HepG2 (cell line): ENCODE measurements around the gene ESF1. TPM values are rescaled to one million over a fixed set of nuclear protein-coding genes. Genes with fewer than 3 reads are reported as not detected.

ENCODE experiments used
- HCFC1 ChIP-seq: fragments of 150-350 bp; IDR thresholded peaks from 2 replicates; pipeline ENCODE4 v1.6.1; 2014; ENCODE audit warnings: low read depth, low read length
- IRF2 ChIP-seq: IDR thresholded peaks from 2 replicates; pipeline ENCODE4 v1.6.1; 2018; ENCODE audit warnings: missing genetic modification reagents, missing compliant biosample characterization
- NCOA1 ChIP-seq: sonication (generic); formaldehyde crosslinking; IDR thresholded peaks from 2 replicates; pipeline ENCODE4 v1.9.0; 2021; ENCODE audit warnings: missing genetic modification reagents
- U2AF2 ChIP-seq: fragments of 200-400 bp; formaldehyde crosslinking; IDR thresholded peaks from 2 replicates; pipeline ENCODE4 v1.6.1; 2017; ENCODE audit warnings: low read depth, mild to moderate bottlenecking, low read length
- ZNF101 ChIP-seq: sonication (generic); formaldehyde crosslinking; IDR thresholded peaks from 2 replicates; pipeline ENCODE4 v1.4.0; 2020; ENCODE audit warnings: mild to moderate bottlenecking, low read depth, missing genetic modification reagents, borderline replicate concordance
- ZNF337 ChIP-seq: sonication (generic); formaldehyde crosslinking; IDR thresholded peaks from 2 replicates; pipeline ENCODE4 v1.5.1; 2020; ENCODE audit warnings: missing genetic modification reagents, low read depth, mild to moderate bottlenecking, borderline replicate concordance
- ZNF441 ChIP-seq: sonication (generic); formaldehyde crosslinking; IDR thresholded peaks from 2 replicates; pipeline ENCODE4 v1.7.0; 2021; ENCODE audit warnings: missing genetic modification reagents, borderline replicate concordance
- ZNF772 ChIP-seq: sonication (generic); formaldehyde crosslinking; IDR thresholded peaks from 2 replicates; pipeline ENCODE4 v1.5.0; 2020; ENCODE audit warnings: mild to moderate bottlenecking, missing genetic modification reagents
- polyA plus RNA-seq, 8 experiments: library from polyadenylated mRNA; depleted of rRNA in 3 of 8; stranded (reverse) in 7 of 8; unstranded in 1 of 8; fragments of >200 nt; fragmentation: Illumina TruSeq in 4 of 8; extraction: Trizol in 4 of 8; gene quantifications; 2 replicates each; pipeline versions ENCODE4 v1.2.1 to v1.2.3, GENCODE V29; 2011 to 2016; ENCODE audit warnings: low read depth in 4 of 8, missing spikeins in 1 of 8, mixed read lengths in 1 of 8; ENCODE audit not compliant: insufficient read depth in 1 of 8
- total RNA-seq, 5 experiments: library from RNA; depleted of rRNA; stranded (reverse); fragments of >200 nt; fragmentation: Illumina TruSeq; extraction: Trizol; gene quantifications; 2 replicates each; pipeline ENCODE4 v1.2.3, GENCODE V29; 2016; ENCODE audit warnings: low read depth in 1 of 5
- TF ChIP-seq, protein P1 (sequence below), 2 experiments: IDR thresholded peaks; 2 replicates each; pipeline ENCODE4 v1.6.1; 2011 to 2012; ENCODE audit warnings: low read length in 2 of 2, borderline replicate concordance in 1 of 2, low read depth in 1 of 2, mild to moderate bottlenecking in 1 of 2, moderate library complexity in 1 of 2
- TF ChIP-seq, protein P2 (sequence below): sonication (generic); formaldehyde crosslinking; IDR thresholded peaks from one replicate; pipeline ENCODE4 v1.5.1; 2020; ENCODE audit warnings: mild to moderate bottlenecking, missing genetic modification reagents; ENCODE audit errors: not compliant biosample characterization
- TF ChIP-seq, protein P3 (sequence below): sonication (generic); formaldehyde crosslinking; IDR thresholded peaks from 2 replicates; pipeline ENCODE4 v1.5.1; 2020; ENCODE audit warnings: missing genetic modification reagents, mild to moderate bottlenecking, borderline replicate concordance
- TF ChIP-seq, protein P4 (sequence below): sonication (generic); formaldehyde crosslinking; IDR thresholded peaks from 2 replicates; pipeline ENCODE4 v1.4.0; 2020; ENCODE audit warnings: mild to moderate bottlenecking, missing genetic modification reagents

ESF1 gene
- total and polyA plus RNA-seq, 2 of the 13 experiments (the other 11 are each of a cell fraction or from before 2014, with no cell fraction given) = 7.3 to 66.9 TPM

DNA sequence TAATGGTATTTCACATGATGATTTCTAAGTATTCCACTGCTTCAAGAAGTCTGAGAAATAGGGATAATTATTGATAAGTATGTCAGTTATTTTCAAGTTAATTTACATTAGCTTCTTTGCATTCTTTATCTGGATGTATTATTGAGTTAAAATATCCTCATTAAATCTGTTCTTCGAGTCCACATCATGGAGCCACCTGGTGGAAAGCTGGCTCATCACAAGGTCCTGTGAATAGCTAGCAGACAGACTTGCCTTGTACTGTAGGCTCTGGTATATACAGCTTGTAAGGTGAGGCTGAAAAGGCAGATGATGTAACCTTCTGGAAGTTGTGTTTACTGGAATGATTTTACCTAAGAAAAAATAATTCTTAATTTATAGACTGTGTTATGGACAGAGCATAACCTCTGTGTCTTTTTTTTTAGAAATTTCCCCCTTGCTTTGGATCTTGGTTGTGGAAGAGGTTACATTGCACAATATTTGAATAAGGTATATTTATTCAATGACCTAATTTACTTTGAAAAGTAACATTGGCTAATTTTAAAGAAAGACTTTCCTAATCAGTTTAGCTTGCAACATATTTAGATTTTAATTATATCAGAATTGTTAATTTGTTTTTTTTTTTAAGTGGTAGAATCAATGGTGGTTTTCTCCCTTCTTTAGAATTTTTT is 3.6 kb upstream of the ESF1 start (continued):
- TF ChIP-seq, protein P1, sequence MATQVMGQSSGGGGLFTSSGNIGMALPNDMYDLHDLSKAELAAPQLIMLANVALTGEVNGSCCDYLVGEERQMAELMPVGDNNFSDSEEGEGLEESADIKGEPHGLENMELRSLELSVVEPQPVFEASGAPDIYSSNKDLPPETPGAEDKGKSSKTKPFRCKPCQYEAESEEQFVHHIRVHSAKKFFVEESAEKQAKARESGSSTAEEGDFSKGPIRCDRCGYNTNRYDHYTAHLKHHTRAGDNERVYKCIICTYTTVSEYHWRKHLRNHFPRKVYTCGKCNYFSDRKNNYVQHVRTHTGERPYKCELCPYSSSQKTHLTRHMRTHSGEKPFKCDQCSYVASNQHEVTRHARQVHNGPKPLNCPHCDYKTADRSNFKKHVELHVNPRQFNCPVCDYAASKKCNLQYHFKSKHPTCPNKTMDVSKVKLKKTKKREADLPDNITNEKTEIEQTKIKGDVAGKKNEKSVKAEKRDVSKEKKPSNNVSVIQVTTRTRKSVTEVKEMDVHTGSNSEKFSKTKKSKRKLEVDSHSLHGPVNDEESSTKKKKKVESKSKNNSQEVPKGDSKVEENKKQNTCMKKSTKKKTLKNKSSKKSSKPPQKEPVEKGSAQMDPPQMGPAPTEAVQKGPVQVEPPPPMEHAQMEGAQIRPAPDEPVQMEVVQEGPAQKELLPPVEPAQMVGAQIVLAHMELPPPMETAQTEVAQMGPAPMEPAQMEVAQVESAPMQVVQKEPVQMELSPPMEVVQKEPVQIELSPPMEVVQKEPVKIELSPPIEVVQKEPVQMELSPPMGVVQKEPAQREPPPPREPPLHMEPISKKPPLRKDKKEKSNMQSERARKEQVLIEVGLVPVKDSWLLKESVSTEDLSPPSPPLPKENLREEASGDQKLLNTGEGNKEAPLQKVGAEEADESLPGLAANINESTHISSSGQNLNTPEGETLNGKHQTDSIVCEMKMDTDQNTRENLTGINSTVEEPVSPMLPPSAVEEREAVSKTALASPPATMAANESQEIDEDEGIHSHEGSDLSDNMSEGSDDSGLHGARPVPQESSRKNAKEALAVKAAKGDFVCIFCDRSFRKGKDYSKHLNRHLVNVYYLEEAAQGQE (IDR thresholded peaks at IDR 0.05; ENCODE audit: borderline replicate concordance in 1 of 2, low read depth in 1 of 2, low read length in 2 of 2) = no peak
- no peak for TF ChIP-seq U2AF2
- TF ChIP-seq NCOA1 (CRISPR knock-in tag) = no peak
- TF ChIP-seq, protein P2, sequence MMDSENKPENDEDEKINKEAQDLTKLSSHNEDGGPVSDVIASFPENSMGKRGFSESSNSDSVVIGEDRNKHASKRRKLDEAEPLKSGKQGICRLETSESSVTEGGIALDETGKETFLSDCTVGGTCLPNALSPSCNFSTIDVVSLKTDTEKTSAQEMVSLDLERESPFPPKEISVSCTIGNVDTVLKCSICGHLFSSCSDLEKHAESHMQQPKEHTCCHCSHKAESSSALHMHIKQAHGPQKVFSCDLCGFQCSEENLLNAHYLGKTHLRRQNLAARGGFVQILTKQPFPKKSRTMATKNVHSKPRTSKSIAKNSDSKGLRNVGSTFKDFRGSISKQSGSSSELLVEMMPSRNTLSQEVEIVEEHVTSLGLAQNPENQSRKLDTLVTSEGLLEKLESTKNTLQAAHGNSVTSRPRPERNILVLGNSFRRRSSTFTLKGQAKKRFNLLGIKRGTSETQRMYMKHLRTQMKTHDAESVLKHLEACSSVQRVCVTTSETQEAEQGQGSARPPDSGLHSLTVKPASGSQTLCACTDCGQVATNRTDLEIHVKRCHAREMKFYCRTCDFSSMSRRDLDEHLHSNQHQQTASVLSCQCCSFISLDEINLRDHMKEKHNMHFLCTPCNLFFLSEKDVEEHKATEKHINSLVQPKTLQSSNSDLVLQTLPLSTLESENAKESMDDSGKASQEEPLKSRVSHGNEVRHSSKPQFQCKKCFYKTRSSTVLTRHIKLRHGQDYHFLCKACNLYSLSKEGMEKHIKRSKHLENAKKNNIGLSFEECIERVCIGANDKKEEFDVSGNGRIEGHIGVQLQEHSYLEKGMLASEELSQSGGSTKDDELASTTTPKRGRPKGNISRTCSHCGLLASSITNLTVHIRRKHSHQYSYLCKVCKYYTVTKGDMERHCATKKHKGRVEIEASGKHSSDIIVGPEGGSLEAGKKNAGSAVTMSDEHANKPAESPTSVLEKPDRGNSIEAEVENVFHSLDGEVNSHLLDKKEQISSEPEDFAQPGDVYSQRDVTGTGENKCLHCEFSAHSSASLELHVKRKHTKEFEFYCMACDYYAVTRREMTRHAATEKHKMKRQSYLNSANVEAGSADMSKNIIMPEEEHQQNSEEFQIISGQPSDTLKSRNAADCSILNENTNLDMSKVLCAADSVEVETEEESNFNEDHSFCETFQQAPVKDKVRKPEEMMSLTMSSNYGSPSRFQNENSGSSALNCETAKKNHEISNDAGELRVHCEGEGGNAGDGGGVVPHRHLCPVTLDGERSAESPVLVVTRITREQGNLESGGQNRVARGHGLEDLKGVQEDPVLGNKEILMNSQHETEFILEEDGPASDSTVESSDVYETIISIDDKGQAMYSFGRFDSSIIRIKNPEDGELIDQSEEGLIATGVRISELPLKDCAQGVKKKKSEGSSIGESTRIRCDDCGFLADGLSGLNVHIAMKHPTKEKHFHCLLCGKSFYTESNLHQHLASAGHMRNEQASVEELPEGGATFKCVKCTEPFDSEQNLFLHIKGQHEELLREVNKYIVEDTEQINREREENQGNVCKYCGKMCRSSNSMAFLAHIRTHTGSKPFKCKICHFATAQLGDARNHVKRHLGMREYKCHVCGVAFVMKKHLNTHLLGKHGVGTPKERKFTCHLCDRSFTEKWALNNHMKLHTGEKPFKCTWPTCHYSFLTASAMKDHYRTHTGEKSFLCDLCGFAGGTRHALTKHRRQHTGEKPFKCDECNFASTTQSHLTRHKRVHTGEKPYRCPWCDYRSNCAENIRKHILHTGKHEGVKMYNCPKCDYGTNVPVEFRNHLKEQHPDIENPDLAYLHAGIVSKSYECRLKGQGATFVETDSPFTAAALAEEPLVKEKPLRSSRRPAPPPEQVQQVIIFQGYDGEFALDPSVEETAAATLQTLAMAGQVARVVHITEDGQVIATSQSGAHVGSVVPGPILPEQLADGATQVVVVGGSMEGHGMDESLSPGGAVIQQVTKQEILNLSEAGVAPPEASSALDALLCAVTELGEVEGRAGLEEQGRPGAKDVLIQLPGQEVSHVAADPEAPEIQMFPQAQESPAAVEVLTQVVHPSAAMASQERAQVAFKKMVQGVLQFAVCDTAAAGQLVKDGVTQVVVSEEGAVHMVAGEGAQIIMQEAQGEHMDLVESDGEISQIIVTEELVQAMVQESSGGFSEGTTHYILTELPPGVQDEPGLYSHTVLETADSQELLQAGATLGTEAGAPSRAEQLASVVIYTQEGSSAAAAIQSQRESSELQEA = no peak
- TF ChIP-seq IRF2 (CRISPR knock-in tag) = peak; percentile 58; the same call in 1 of the 2 replicates
- TF ChIP-seq, protein P3, sequence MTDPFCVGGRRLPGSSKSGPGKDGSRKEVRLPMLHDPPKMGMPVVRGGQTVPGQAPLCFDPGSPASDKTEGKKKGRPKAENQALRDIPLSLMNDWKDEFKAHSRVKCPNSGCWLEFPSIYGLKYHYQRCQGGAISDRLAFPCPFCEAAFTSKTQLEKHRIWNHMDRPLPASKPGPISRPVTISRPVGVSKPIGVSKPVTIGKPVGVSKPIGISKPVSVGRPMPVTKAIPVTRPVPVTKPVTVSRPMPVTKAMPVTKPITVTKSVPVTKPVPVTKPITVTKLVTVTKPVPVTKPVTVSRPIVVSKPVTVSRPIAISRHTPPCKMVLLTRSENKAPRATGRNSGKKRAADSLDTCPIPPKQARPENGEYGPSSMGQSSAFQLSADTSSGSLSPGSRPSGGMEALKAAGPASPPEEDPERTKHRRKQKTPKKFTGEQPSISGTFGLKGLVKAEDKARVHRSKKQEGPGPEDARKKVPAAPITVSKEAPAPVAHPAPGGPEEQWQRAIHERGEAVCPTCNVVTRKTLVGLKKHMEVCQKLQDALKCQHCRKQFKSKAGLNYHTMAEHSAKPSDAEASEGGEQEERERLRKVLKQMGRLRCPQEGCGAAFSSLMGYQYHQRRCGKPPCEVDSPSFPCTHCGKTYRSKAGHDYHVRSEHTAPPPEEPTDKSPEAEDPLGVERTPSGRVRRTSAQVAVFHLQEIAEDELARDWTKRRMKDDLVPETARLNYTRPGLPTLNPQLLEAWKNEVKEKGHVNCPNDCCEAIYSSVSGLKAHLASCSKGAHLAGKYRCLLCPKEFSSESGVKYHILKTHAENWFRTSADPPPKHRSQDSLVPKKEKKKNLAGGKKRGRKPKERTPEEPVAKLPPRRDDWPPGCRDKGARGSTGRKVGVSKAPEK (CRISPR knock-in tag) = no peak
- TF ChIP-seq HCFC1 = no peak
- no peak for TF ChIP-seq ZNF441 (CRISPR knock-in tag)
- no peak for TF ChIP-seq ZNF772 (CRISPR knock-in tag)
- TF ChIP-seq ZNF101 (CRISPR knock-in tag) = no peak
- no peak for TF ChIP-seq ZNF337 (CRISPR knock-in tag)
- TF ChIP-seq, protein P4, sequence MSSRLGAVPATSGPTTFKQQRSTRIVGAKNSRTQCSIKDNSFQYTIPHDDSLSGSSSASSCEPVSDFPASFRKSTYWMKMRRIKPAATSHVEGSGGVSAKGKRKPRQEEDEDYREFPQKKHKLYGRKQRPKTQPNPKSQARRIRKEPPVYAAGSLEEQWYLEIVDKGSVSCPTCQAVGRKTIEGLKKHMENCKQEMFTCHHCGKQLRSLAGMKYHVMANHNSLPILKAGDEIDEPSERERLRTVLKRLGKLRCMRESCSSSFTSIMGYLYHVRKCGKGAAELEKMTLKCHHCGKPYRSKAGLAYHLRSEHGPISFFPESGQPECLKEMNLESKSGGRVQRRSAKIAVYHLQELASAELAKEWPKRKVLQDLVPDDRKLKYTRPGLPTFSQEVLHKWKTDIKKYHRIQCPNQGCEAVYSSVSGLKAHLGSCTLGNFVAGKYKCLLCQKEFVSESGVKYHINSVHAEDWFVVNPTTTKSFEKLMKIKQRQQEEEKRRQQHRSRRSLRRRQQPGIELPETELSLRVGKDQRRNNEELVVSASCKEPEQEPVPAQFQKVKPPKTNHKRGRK (CRISPR knock-in tag) = no peak
